HepG2 (cell line): ENCODE results near the gene RPS19BP1. TPM values are rescaled to one million over a fixed set of nuclear protein-coding genes. Genes with fewer than 3 reads are reported as not detected.

Source experiments
- CBX5 ChIP-seq: sonication (generic); formaldehyde crosslinking; IDR thresholded peaks from 2 replicates; pipeline ENCODE4 v1.4.0; 2020; ENCODE audit warnings: missing genetic modification reagents, borderline replicate concordance
- CREM ChIP-seq, 2 experiments: sonication (generic) in 1 of 2; formaldehyde crosslinking in 1 of 2; IDR thresholded peaks; 2 replicates each; pipeline versions ENCODE4 v1.4.0 to v1.6.1; 2016 to 2020; ENCODE audit warnings: antibody characterized with exemption in 1 of 2, mild to moderate bottlenecking in 1 of 2, missing genetic modification reagents in 1 of 2
- MEF2D ChIP-seq: sonication (generic); formaldehyde crosslinking; IDR thresholded peaks from 2 replicates; pipeline ENCODE4 v1.5.1; 2020; ENCODE audit warnings: mild to moderate bottlenecking, missing genetic modification reagents
- MXD4 ChIP-seq: IDR thresholded peaks from 2 replicates; pipeline ENCODE4 v1.6.1; 2016; ENCODE audit warnings: mild to moderate bottlenecking, missing biosample characterization, missing genetic modification reagents
- RBFOX2 ChIP-seq: fragments of 200-400 bp; formaldehyde crosslinking; IDR thresholded peaks from 2 replicates; pipeline ENCODE4 v1.6.1; 2017; ENCODE audit warnings: low read depth, mild to moderate bottlenecking, low read length
- SAP130 ChIP-seq: IDR thresholded peaks from 2 replicates; pipeline ENCODE4 v1.6.1; 2016; ENCODE audit warnings: low read depth
- SIX1 ChIP-seq: sonication (generic); formaldehyde crosslinking; IDR thresholded peaks from 2 replicates; pipeline ENCODE4 v1.4.0; 2020; ENCODE audit warnings: missing genetic modification reagents, borderline replicate concordance
- ZFP62 ChIP-seq: sonication (generic); formaldehyde crosslinking; IDR thresholded peaks from 2 replicates; pipeline ENCODE4 v1.4.0; 2020; ENCODE audit warnings: missing genetic modification reagents
- ZMYM4 ChIP-seq: sonication (generic); formaldehyde crosslinking; IDR thresholded peaks from 2 replicates; pipeline ENCODE4 v1.8.1; 2023; ENCODE audit warnings: mild to moderate bottlenecking, missing genetic modification reagents
- ZNF124 ChIP-seq: sonication (generic); formaldehyde crosslinking; IDR thresholded peaks from 2 replicates; pipeline ENCODE4 v1.4.0; 2020; ENCODE audit warnings: missing genetic modification reagents
- ZNF761 ChIP-seq: sonication (generic); formaldehyde crosslinking; conservative IDR thresholded peaks from 2 replicates; pipeline ENCODE4 v1.4.0; 2020; ENCODE audit warnings: mild to moderate bottlenecking, missing genetic modification reagents
- ZSCAN20 ChIP-seq: sonication (generic); formaldehyde crosslinking; IDR thresholded peaks from 2 replicates; pipeline ENCODE4 v1.4.0; 2020; ENCODE audit warnings: missing genetic modification reagents, mild to moderate bottlenecking, borderline replicate concordance
- polyA plus RNA-seq, 8 experiments: library from polyadenylated mRNA; depleted of rRNA in 3 of 8; stranded (reverse) in 7 of 8; unstranded in 1 of 8; fragments of >200 nt; fragmentation: Illumina TruSeq in 4 of 8; extraction: Trizol in 4 of 8; gene quantifications; 2 replicates each; pipeline versions ENCODE4 v1.2.1 to v1.2.3, GENCODE V29; 2011 to 2016; ENCODE audit warnings: low read depth in 4 of 8, missing spikeins in 1 of 8, mixed read lengths in 1 of 8; ENCODE audit not compliant: insufficient read depth in 1 of 8
- total RNA-seq, 5 experiments: library from RNA; depleted of rRNA; stranded (reverse); fragments of >200 nt; fragmentation: Illumina TruSeq; extraction: Trizol; gene quantifications; 2 replicates each; pipeline ENCODE4 v1.2.3, GENCODE V29; 2016; ENCODE audit warnings: low read depth in 1 of 5
- TF ChIP-seq, protein P1 (sequence below): sonication (generic); formaldehyde crosslinking; IDR thresholded peaks from 2 replicates; pipeline ENCODE4 v1.4.0; 2020; ENCODE audit warnings: missing genetic modification reagents, borderline replicate concordance
- TF ChIP-seq, protein P2 (sequence below): sonication (generic); formaldehyde crosslinking; IDR thresholded peaks from 2 replicates; pipeline ENCODE4 v1.4.0; 2020; ENCODE audit warnings: mild to moderate bottlenecking, missing genetic modification reagents
- TF ChIP-seq, protein P3 (sequence below): sonication (generic); formaldehyde crosslinking; IDR thresholded peaks from 2 replicates; pipeline ENCODE4 v1.5.1; 2020; ENCODE audit warnings: mild to moderate bottlenecking, missing genetic modification reagents

The RPS19BP1 gene
- total and polyA plus RNA-seq, 2 of the 13 experiments (the other 11 are each of a cell fraction or from before 2014, with no cell fraction given) = 44.3 to 81.3 TPM

GRCh38 chr22:39502109-39502788, 30.3 kb downstream of the RPS19BP1 start, which contains the start of gene MIEF1 (continued):
- peak; percentile 25; the same call in 1 of the 2 replicates for TF ChIP-seq CBX5
- no peak for TF ChIP-seq SIX1
- TF ChIP-seq MXD4 (CRISPR knock-in tag) = peak; percentile 90; the same call in 1 of the 2 replicates
- TF ChIP-seq SAP130 (CRISPR knock-in tag) = peak; percentile 96
- no peak for TF ChIP-seq MEF2D (CRISPR knock-in tag)
- peak; percentile 60; the same call in 1 of the 2 replicates for TF ChIP-seq CREM (IDR thresholded peaks at IDR 0.05)
- no peak for TF ChIP-seq CREM (CRISPR knock-in tag; IDR thresholded peaks at IDR 0.05)
- peak; percentile 96 for TF ChIP-seq RBFOX2
- peak; percentile 50; the same call in 1 of the 2 replicates for TF ChIP-seq ZMYM4
- 0 out of 2 replicates have a peak, but pooled peaks have one; percentile 60 for TF ChIP-seq ZSCAN20 (CRISPR knock-in tag)
- TF ChIP-seq ZFP62 (CRISPR knock-in tag) = no peak
- TF ChIP-seq, protein P1, sequence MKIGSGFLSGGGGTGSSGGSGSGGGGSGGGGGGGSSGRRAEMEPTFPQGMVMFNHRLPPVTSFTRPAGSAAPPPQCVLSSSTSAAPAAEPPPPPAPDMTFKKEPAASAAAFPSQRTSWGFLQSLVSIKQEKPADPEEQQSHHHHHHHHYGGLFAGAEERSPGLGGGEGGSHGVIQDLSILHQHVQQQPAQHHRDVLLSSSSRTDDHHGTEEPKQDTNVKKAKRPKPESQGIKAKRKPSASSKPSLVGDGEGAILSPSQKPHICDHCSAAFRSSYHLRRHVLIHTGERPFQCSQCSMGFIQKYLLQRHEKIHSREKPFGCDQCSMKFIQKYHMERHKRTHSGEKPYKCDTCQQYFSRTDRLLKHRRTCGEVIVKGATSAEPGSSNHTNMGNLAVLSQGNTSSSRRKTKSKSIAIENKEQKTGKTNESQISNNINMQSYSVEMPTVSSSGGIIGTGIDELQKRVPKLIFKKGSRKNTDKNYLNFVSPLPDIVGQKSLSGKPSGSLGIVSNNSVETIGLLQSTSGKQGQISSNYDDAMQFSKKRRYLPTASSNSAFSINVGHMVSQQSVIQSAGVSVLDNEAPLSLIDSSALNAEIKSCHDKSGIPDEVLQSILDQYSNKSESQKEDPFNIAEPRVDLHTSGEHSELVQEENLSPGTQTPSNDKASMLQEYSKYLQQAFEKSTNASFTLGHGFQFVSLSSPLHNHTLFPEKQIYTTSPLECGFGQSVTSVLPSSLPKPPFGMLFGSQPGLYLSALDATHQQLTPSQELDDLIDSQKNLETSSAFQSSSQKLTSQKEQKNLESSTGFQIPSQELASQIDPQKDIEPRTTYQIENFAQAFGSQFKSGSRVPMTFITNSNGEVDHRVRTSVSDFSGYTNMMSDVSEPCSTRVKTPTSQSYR (CRISPR knock-in tag) = no peak
- TF ChIP-seq, protein P2, sequence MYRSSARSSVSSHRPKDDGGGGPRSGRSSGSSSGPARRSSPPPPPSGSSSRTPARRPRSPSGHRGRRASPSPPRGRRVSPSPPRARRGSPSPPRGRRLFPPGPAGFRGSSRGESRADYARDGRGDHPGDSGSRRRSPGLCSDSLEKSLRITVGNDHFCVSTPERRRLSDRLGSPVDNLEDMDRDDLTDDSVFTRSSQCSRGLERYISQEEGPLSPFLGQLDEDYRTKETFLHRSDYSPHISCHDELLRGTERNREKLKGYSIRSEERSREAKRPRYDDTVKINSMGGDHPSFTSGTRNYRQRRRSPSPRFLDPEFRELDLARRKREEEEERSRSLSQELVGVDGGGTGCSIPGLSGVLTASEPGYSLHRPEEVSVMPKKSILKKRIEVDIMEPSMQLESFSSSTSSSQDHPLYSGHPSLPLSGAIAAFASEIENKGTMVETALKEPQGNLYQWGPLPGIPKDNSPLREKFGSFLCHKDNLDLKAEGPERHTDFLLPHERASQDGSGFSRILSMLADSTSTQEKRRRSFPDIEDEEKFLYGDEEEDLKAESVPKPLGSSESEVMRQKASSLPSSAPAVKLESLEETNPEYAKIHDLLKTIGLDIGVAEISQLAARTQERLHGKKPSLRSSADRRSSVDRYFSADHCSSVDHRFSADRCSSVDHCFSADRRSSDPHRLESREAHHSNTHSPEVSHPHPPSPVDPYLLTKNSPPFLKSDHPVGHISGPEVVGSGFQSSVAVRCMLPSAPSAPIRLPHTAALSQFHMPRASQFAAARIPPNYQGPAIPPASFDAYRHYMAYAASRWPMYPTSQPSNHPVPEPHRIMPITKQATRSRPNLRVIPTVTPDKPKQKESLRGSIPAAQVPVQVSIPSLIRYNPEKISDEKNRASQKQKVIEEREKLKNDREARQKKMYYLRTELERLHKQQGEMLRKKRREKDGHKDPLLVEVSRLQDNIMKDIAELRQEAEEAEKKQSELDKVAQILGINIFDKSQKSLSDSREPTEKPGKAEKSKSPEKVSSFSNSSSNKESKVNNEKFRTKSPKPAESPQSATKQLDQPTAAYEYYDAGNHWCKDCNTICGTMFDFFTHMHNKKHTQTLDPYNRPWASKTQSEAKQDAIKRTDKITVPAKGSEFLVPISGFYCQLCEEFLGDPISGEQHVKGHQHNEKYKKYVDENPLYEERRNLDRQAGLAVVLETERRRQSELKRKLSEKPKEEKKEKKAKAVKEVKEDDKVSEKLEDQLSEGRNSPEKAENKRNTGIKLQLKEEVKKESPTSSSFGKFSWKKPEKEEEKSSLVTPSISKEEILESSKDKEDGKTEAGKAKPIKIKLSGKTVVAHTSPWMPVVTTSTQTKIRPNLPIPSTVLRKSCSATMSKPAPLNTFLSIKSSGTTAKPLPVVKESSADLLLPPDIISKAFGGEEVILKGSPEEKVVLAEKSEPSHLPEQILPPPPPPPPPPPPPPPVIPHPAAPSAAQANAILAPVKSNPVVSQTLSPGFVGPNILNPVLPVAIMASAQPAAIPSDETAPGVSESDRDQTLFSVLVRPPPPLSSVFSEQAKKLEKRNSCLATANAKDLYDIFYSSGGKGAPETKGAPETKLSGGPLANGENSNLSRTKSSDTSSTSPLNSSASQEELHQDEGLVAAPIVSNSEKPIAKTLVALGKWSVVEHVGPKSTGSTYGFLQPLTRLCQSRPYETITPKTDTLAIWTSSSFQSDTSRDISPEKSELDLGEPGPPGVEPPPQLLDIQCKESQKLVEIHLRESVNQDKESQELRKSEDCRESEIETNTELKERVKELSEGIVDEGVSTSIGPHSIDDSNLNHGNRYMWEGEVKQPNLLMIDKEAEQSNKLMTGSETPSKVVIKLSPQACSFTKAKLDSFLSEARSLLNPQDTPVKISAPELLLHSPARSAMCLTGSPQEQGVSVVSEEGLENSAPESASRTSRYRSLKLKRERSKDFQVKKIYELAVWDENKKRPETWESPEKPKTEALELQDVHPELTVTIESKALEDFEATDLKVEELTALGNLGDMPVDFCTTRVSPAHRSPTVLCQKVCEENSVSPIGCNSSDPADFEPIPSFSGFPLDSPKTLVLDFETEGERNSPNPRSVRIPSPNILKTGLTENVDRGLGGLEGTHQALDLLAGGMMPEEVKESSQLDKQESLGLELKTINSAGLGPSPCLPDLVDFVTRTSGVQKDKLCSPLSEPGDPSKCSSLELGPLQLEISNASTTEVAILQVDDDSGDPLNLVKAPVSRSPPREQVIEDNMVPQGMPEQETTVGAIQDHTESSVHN (CRISPR knock-in tag) = no peak
- TF ChIP-seq ZNF761 (CRISPR knock-in tag) = 0 out of 2 replicates have a peak, but pooled peaks have one; percentile 40
- TF ChIP-seq, protein P3, sequence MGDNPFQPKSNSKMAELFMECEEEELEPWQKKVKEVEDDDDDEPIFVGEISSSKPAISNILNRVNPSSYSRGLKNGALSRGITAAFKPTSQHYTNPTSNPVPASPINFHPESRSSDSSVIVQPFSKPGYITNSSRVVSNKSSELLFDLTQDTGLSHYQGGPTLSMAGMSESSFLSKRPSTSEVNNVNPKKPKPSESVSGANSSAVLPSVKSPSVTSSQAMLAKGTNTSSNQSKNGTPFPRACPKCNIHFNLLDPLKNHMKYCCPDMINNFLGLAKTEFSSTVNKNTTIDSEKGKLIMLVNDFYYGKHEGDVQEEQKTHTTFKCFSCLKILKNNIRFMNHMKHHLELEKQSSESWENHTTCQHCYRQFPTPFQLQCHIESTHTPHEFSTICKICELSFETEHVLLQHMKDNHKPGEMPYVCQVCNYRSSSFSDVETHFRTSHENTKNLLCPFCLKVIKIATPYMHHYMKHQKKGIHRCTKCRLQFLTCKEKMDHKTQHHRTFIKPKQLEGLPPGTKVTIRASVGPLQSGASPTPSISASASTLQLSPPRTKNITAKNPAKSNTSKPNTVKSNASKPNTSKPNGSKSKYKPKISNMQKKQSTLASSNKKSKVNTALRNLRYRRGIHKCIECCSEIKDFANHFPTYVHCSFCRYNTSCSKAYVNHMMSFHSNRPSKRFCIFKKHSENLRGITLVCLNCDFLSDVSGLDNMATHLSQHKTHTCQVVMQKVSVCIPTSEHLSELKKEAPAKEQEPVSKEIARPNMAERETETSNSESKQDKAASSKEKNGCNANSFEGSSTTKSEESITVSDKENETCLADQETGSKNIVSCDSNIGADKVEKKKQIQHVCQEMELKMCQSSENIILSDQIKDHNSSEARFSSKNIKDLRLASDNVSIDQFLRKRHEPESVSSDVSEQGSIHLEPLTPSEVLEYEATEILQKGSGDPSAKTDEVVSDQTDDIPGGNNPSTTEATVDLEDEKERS = 0 out of 2 replicates have a peak, but pooled peaks have one; percentile 53
- peak; percentile 57; the same call in 1 of the 2 replicates for TF ChIP-seq ZNF124
